MM.1S (cell line): ENCODE results near the gene CDCP2.
"Not testable (repeated sequence)": the region's sequence is repeated elsewhere in the genome, so short reads cannot be mapped to it uniquely, and the experiment has no call there.

ENCODE experiments used
- DNase-seq: peaks from one replicate; pipeline ENCODE4 v3.0.0-alpha.2; 2015
- H2AFZ ChIP-seq: fragments of 300-600 bp; sonication (generic); 2 replicates; pipeline ENCODE4 v1.6.0; 2016; ENCODE audit warnings: antibody characterized with exemption, low read length
- H3F3A ChIP-seq: fragments of 300-600 bp; sonication (generic); 2 replicates; pipeline ENCODE4 v1.6.1; 2016; ENCODE audit warnings: mild to moderate bottlenecking, antibody characterized with exemption, low read length, moderate library complexity, mixed read lengths; ENCODE audit not compliant: insufficient read depth
- H3K27ac ChIP-seq: fragments of 300-600 bp; sonication (generic); 2 replicates; pipeline ENCODE4 v1.5.1; 2016; ENCODE audit warnings: mild to moderate bottlenecking, low read length
- H3K27me3 ChIP-seq: fragments of 300-600 bp; sonication (generic); replicated peaks from 2 replicates; pipeline ENCODE4 v1.6.0; 2016; ENCODE audit warnings: low read length; ENCODE audit not compliant: insufficient read depth
- H3K36me3 ChIP-seq: fragments of 300-600 bp; sonication (generic); replicated peaks from 2 replicates; pipeline ENCODE4 v1.6.1; 2016; ENCODE audit warnings: mild to moderate bottlenecking, low read length, mixed read lengths; ENCODE audit not compliant: insufficient read depth
- H3K4me1 ChIP-seq: fragments of 300-600 bp; sonication (generic); 2 replicates; pipeline ENCODE4 v1.6.1; 2016; ENCODE audit warnings: low read length, mixed read lengths
- H3K4me2 ChIP-seq: fragments of 300-600 bp; sonication (generic); 2 replicates; pipeline ENCODE4 v1.6.0; 2016; ENCODE audit warnings: low read depth, low read length
- H3K4me3 ChIP-seq: fragments of 300-600 bp; sonication (generic); 2 replicates; pipeline ENCODE4 v1.5.1; 2016; ENCODE audit warnings: low read length, mixed read lengths
- H3K79me2 ChIP-seq: fragments of 300-600 bp; sonication (generic); 2 replicates; pipeline ENCODE4 v1.6.1; 2016; ENCODE audit warnings: mixed run types, low read length, mixed read lengths
- H3K9ac ChIP-seq: fragments of 300-600 bp; sonication (generic); 2 replicates; pipeline ENCODE4 v1.6.1; 2016; ENCODE audit warnings: low read length, mixed read lengths
- H3K9me2 ChIP-seq: fragments of 300-600 bp; sonication (generic); replicated peaks from 2 replicates; pipeline ENCODE4 v1.6.1; 2016; ENCODE audit warnings: mild to moderate bottlenecking, low read length, mixed read lengths; ENCODE audit not compliant: insufficient read depth
- H3K9me3 ChIP-seq: fragments of 300-600 bp; sonication (generic); replicated peaks from 2 replicates; pipeline ENCODE4 v1.6.1; 2016; ENCODE audit warnings: mild to moderate bottlenecking, low read length, mixed read lengths; ENCODE audit not compliant: insufficient read depth
- H4K20me1 ChIP-seq: fragments of 300-600 bp; sonication (generic); 2 replicates; pipeline ENCODE4 v1.6.1; 2016; ENCODE audit warnings: mild to moderate bottlenecking, low read length, moderate library complexity, mixed read lengths; ENCODE audit not compliant: insufficient read depth
- CTCF ChIP-seq: fragments of 300-600 bp; sonication (generic); IDR thresholded peaks from 2 replicates; pipeline ENCODE4 v1.5.1; 2016; ENCODE audit warnings: antibody characterized with exemption, low read length, mixed read lengths
- EZH2 ChIP-seq: fragments of 300-600 bp; sonication (generic); optimal IDR thresholded peaks from 2 replicates; pipeline ENCODE3; 2017; ENCODE audit warnings: low read depth, mild to moderate bottlenecking, antibody characterized with exemption, low read length, mixed read lengths
- EZH2phosphoT487 ChIP-seq: fragments of 300-600 bp; sonication (generic); IDR thresholded peaks from 2 replicates; pipeline ENCODE4 v1.6.1; 2018; ENCODE audit warnings: antibody characterized with exemption, low read length

Gene CDCP2

GRCh38 chr1:54105080-54105479, 47.7 kb downstream of the CDCP2 start:
- Histone ChIP-seq H3K4me1 (no peaks in the 10 kb centered on the region), H3K9ac (no peak overlapping the region), H3K4me2 (no peak overlapping the region), H4K20me1 (no peaks in the 10 kb centered on the region), H3K27me3 (no peaks in the 10 kb centered on the region), H3K27ac (no peak overlapping the region), H3K36me3 (no peaks in the 10 kb centered on the region), H3F3A (no peaks in the 10 kb centered on the region), H2AFZ (no peak overlapping the region), H3K4me3 (no peak overlapping the region), H3K9me3 (no peaks in the 10 kb centered on the region), H3K79me2 (no peaks in the 10 kb centered on the region), H3K9me2 (no peaks in the 10 kb centered on the region)
- DNase-seq: no peak
- TF ChIP-seq EZH2 (no peak), CTCF (no peak), EZH2phosphoT487 (no peak)

- not testable (repeated sequence) for DNase-seq, H3K9ac ChIP-seq, H3K4me3 ChIP-seq, H3K27me3 ChIP-seq, H3K9me2 ChIP-seq, H3K9me3 ChIP-seq, H3K36me3 ChIP-seq, H3K4me1 ChIP-seq, H3K4me2 ChIP-seq, H3K27ac ChIP-seq, H2AFZ ChIP-seq, H3F3A ChIP-seq, H4K20me1 ChIP-seq, H3K79me2 ChIP-seq
Measured at GRCh38 chr1:54104613-54105012, 48.2 kb downstream of the CDCP2 start.

- no peaks in the 10 kb centered on the region for H4K20me1 ChIP-seq
- no peak overlapping the region for H3K27ac ChIP-seq
- no peaks in the 10 kb centered on the region for H3K36me3 ChIP-seq
- H3K4me1 ChIP-seq: no peaks in the 10 kb centered on the region
- no peaks in the 10 kb centered on the region for H3K79me2 ChIP-seq
- H2AFZ ChIP-seq: no peak overlapping the region
- H3K9me2 ChIP-seq: no peaks in the 10 kb centered on the region
- no peak for DNase-seq
- no peak overlapping the region for H3K4me3 ChIP-seq
- TF ChIP-seq EZH2phosphoT487 (no peak), CTCF (no peak), EZH2 (no peak)
- H3K4me2 ChIP-seq: no peak overlapping the region
- no peaks in the 10 kb centered on the region for H3K9me3 ChIP-seq
- no peaks in the 10 kb centered on the region for H3K27me3 ChIP-seq
- no peak overlapping the region for H3K9ac ChIP-seq
- no peaks in the 10 kb centered on the region for H3F3A ChIP-seq
Measured at GRCh38 chr1:54103414-54103813, 49.4 kb downstream of the CDCP2 start.

DNA sequence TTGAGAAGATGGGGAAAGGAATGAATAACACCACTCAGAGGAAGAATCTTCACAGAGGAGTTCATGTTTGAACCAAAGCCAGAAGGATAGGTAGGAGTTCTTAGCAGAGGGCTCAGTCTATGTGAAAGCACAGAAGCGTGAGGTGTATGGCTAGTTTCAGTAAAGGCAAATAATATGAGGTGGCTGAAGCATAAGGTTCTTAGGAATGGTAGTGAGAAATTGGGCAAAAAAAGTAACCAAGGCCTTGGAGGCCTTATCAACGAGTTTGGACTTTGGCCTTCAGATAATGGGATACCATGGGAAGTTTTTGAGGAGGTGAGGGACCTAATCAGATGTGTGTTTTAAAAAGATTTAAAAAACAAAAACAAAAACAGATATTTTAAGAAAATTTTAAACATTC, 52.3 kb downstream of the CDCP2 start:
- H3K27ac ChIP-seq: no peak overlapping the region

More for the DNA sequence above, 52.3 kb downstream of the CDCP2 start:
- Histone ChIP-seq H3K9ac (no peak overlapping the region), H3K4me1 (no peaks in the 10 kb centered on the region), H2AFZ (no peak overlapping the region), H3K9me3 (no peaks in the 10 kb centered on the region), H3K9me2 (no peaks in the 10 kb centered on the region), H3K4me3 (no peak overlapping the region), H3K4me2 (no peak overlapping the region), H4K20me1 (no peaks in the 10 kb centered on the region), H3K36me3 (no peaks in the 10 kb centered on the region), H3F3A (no peaks in the 10 kb centered on the region), H3K79me2 (no peaks in the 10 kb centered on the region), H3K27me3 (no peaks in the 10 kb centered on the region)
- no peak for TF ChIP-seq EZH2phosphoT487
- TF ChIP-seq EZH2: no peak
- TF ChIP-seq CTCF: no peak
- DNase-seq: no peak
